Measurements from ENCODE around the gene D2HGDH. TPM values are rescaled to one million over a fixed set of nuclear protein-coding genes. Genes with fewer than 3 reads are reported as not detected.
A peak's percentile ranks its signal among the peaks of the same experiment; 100 is the strongest.

The D2HGDH gene
- total RNA-seq, 4 donors from 2014 or later: 24.7 to 58.8 (median 43.9) TPM

DNA sequence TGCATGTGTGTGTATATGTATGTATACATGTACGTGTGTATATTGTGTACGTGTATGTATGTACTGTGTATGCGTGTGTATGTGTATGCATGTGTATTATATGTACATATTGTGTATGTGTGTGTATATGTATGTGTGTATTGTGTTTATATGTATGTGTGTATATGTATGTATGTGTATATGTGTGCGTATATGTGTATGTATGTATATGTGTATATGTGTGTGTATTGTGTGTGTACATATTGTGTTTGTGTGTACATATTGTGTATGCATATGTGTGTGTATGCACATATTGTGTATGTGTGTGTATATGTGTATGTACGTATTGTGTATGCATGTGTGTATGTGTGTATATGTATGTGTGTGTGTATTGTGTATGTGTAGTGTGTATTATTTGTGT is 59.0 kb downstream of the D2HGDH start:
- TF ChIP-seq POLR2A (IDR thresholded peaks at IDR 0.05) (no peak), EP300 (IDR thresholded peaks at IDR 0.05) (no peak)
- TF ChIP-seq, protein P1, sequence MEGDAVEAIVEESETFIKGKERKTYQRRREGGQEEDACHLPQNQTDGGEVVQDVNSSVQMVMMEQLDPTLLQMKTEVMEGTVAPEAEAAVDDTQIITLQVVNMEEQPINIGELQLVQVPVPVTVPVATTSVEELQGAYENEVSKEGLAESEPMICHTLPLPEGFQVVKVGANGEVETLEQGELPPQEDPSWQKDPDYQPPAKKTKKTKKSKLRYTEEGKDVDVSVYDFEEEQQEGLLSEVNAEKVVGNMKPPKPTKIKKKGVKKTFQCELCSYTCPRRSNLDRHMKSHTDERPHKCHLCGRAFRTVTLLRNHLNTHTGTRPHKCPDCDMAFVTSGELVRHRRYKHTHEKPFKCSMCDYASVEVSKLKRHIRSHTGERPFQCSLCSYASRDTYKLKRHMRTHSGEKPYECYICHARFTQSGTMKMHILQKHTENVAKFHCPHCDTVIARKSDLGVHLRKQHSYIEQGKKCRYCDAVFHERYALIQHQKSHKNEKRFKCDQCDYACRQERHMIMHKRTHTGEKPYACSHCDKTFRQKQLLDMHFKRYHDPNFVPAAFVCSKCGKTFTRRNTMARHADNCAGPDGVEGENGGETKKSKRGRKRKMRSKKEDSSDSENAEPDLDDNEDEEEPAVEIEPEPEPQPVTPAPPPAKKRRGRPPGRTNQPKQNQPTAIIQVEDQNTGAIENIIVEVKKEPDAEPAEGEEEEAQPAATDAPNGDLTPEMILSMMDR (IDR thresholded peaks at IDR 0.05): no peak
- Histone ChIP-seq H3K27me3 (no peaks in the 10 kb centered on the region), H3K36me3 (no peaks in the 10 kb centered on the region), H3K9me3 (no peaks in the 10 kb centered on the region), H3K4me3 (no peak overlapping the region), H3K27ac (no peak overlapping the region), H3K4me1 (no peaks in the 10 kb centered on the region)
- DNase-seq (ENCODE audit: low spot score in 2 of 2): no peak
- 95% methylated on average over 5 of the region's 5 CpGs for WGBS, 2 donors

DNA sequence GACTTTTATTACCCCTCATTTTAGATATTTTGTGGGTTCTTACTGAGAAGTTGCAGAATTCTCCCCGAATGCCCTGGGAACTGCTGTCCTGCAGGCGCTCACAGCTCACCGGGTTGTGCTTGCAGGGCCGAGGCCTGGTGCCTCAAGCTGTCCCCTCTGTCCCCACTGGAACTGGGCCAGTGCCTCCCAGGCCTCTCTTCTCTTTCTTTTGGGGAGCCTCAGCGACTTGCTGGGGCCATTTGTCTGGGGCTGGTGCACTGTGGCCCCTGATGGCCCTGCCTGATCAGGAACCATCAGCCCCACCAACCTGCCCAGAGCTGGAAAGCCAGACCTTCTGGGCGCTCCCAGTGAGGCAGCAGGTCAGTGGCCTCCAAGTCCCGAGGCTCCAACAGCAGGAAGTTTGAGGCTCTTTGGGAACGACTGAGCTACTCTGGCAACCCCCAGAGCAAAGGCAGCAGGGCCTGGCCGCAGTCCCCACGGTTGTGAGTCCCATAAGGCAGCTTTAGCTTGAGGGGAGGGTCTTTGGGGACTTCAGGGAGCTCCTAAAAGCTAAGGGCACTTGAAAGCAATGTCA is 59.9 kb downstream of the D2HGDH start:
- peak in 1 of 2 donors; percentile 3 for DNase-seq (ENCODE audit: low spot score in 2 of 2)
- WGBS, 2 donors: 83 to 88% methylated on average over 10 of the region's 10 CpGs
- no peaks in the 10 kb centered on the region for H3K36me3 ChIP-seq
- no peak for TF ChIP-seq EP300 (IDR thresholded peaks at IDR 0.05)
- no peak for TF ChIP-seq POLR2A (IDR thresholded peaks at IDR 0.05)
- TF ChIP-seq, protein P1 (IDR thresholded peaks at IDR 0.05): no peak
- no peaks in the 10 kb centered on the region for H3K4me1 ChIP-seq
- no peaks in the 10 kb centered on the region for H3K9me3 ChIP-seq
- no peak overlapping the region for H3K27ac ChIP-seq
- H3K27me3 ChIP-seq: no peaks in the 10 kb centered on the region
- no peak overlapping the region for H3K4me3 ChIP-seq

DNA sequence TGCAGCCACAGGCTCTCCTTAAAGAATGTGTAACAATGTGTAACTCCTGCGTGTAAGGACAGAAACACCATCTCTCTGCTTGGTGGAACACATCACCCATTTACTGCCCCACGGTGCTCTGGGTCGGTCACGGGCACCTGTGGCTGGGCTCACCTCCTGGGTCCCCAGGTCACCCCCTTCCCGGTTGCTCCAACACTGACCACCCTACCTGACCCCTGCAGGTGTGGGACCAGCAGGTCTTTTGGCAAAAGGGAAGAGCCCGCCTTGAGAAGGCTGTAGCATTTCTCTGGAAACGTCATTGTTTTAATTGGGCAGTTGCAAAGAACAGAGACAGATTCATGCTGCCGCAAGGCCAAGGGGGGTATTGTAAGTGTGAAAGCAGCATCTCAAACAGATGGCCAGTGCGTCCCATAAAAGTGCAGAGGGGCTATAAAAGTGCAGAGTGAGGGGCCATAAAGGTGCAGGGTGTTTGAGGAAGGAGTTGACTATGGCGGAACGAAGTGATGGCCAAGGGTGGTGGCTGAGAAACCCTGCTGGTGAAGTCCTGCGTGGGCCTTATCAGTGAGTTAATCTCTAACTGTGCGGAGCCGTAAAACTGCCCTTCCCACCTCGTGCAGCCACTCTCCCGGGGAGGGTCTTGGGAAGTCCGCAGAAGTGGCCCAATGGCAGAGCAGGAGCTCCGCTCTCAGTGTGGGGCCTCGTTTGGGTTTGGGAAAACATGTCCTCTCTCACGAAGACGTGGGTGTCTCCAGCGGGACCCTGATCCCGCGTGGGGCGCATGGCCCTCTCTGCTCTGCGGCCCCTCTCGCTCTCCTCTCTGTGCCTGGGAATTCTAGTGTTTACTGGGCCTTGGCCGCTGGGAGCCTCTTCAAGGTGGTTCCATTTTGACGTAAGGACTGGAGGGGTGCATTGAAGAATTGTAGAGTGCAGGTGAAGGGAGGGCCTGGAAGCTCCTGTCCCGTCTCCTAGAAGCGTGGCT is 60.9 kb downstream of the D2HGDH start:
- H3K27ac ChIP-seq: no peak overlapping the region
- DNase-seq (ENCODE audit: low spot score in 2 of 2): peak in 1 of 2 donors; percentile 6
- TF ChIP-seq, protein P1 (IDR thresholded peaks at IDR 0.05): no peak
- no peak for TF ChIP-seq POLR2A (IDR thresholded peaks at IDR 0.05)
- TF ChIP-seq EP300 (IDR thresholded peaks at IDR 0.05): no peak
- no peaks in the 10 kb centered on the region for H3K36me3 ChIP-seq
- no peaks in the 10 kb centered on the region for H3K27me3 ChIP-seq
- H3K4me1 ChIP-seq: no peaks in the 10 kb centered on the region
- H3K4me3 ChIP-seq: no peak overlapping the region
- 60 to 70% methylated on average over 29 to 30 of the region's 31 CpGs for WGBS, 2 donors
- H3K9me3 ChIP-seq: no peaks in the 10 kb centered on the region

GRCh38 chr2:241796209-241796608 is 61.8 kb downstream of the D2HGDH start:
- Histone ChIP-seq H3K27ac (no peak overlapping the region), H3K36me3 (no peaks in the 10 kb centered on the region), H3K4me3 (no peak overlapping the region), H3K27me3 (no peaks in the 10 kb centered on the region), H3K9me3 (no peaks in the 10 kb centered on the region), H3K4me1 (no peaks in the 10 kb centered on the region)
- TF ChIP-seq, protein P1 (IDR thresholded peaks at IDR 0.05): no peak
- TF ChIP-seq POLR2A (IDR thresholded peaks at IDR 0.05): no peak
- no peak for TF ChIP-seq EP300 (IDR thresholded peaks at IDR 0.05)
- 93 to 95% methylated on average over 13 of the region's 13 CpGs for WGBS, 2 donors
- peak in 1 of 2 donors; percentile 4 for DNase-seq (ENCODE audit: low spot score in 2 of 2)

GRCh38 chr2:241796610-241797138 is 62.2 kb downstream of the D2HGDH start:
- 81 to 89% methylated on average over 11 of the region's 13 CpGs for WGBS, 2 donors
- H3K27ac ChIP-seq: no peak overlapping the region

More at GRCh38 chr2:241796610-241797138, 62.2 kb downstream of the D2HGDH start:
- no peaks in the 10 kb centered on the region for H3K9me3 ChIP-seq
- H3K27me3 ChIP-seq: no peaks in the 10 kb centered on the region
- TF ChIP-seq EP300 (IDR thresholded peaks at IDR 0.05) (no peak), POLR2A (IDR thresholded peaks at IDR 0.05) (no peak)
- TF ChIP-seq, protein P1 (IDR thresholded peaks at IDR 0.05): no peak
- H3K4me1 ChIP-seq: no peaks in the 10 kb centered on the region
- DNase-seq (ENCODE audit: low spot score in 2 of 2): peak in 1 of 2 donors; percentile 11
- H3K36me3 ChIP-seq: no peaks in the 10 kb centered on the region
- H3K4me3 ChIP-seq: no peak overlapping the region
